Colon (tissue), 2 donors: Measurements from ENCODE around the gene IFITM1.
"Not testable (repeated sequence)": the region's sequence is repeated elsewhere in the genome, so short reads cannot be mapped to it uniquely, and the experiment has no call there.

ENCODE experiments used
- FAIRE-seq: peaks from 2 replicates; lab custom pipeline; 2012; peaks lifted over from hg19 to GRCh38; lab: Jason Lieb, UNC
- donor health status: control.
- donor health status: control.

Gene IFITM1

GRCh38 chr11:282630-283360 lies 31.0 kb upstream of the IFITM1 start:
- no peak for FAIRE-seq

- FAIRE-seq, result no peak
These were observed 30.3 kb upstream of the IFITM1 start for GRCh38 chr11:283405-284104.

GRCh38 chr11:284105-285020 lies 29.5 kb upstream of the IFITM1 start:
- no peak for FAIRE-seq

GRCh38 chr11:285021-285893 lies 28.6 kb upstream of the IFITM1 start:
- FAIRE-seq, result no peak

- no peak for FAIRE-seq
These were observed 28.0 kb upstream of the IFITM1 start for GRCh38 chr11:285894-286220.

- not testable (repeated sequence) for FAIRE-seq
These were observed 26.6 kb upstream of the IFITM1 start for GRCh38 chr11:286977-287820.

- FAIRE-seq, result no peak
These were observed 25.9 kb upstream of the IFITM1 start for GRCh38 chr11:287821-288477.

- FAIRE-seq, result no peak
These were observed 25.1 kb upstream of the IFITM1 start, which contains the start of gene PGGHG for GRCh38 chr11:288478-289397. TSS of gene PGGHG (plus strand) at chr11:289126. CDS start at chr11:289817, 691 bp downstream.

- no peak for FAIRE-seq
These were observed 24.5 kb upstream of the IFITM1 start for GRCh38 chr11:289398-289711.

- no peak for FAIRE-seq
These were observed 23.9 kb upstream of the IFITM1 start for GRCh38 chr11:289712-290620.

- no peak for FAIRE-seq
These were observed 23.1 kb upstream of the IFITM1 start for GRCh38 chr11:290621-291231.

GRCh38 chr11:291281-292210 lies 22.3 kb upstream of the IFITM1 start:
- no peak for FAIRE-seq

GRCh38 chr11:292211-293121 lies 21.4 kb upstream of the IFITM1 start:
- FAIRE-seq, result no peak

- FAIRE-seq, result no peak
These were observed 20.5 kb upstream of the IFITM1 start for GRCh38 chr11:293271-293851.
